Upper lobe of right lung (tissue), 1 donor: Measurements from ENCODE around the gene GPRC5C. TPM values are rescaled to one million over a fixed set of nuclear protein-coding genes. Genes with fewer than 3 reads are reported as not detected.

ENCODE experiments used
- ATAC-seq: fragments of 200-7000 bp; cut with Tn5 transposase; one replicate; pipeline ENCODE4 v1.9.1; 2020; ENCODE audit warnings: mild to moderate bottlenecking, moderate library complexity
- DNase-seq: peaks from one replicate; pipeline ENCODE4 v3.0.0-alpha.2; 2020
- H3K27ac ChIP-seq: fragments of 200-600 bp; one replicate; pipeline ENCODE4 v1.8.0; 2022
- H3K27me3 ChIP-seq: fragments of 200-600 bp; one replicate; pipeline ENCODE4 v1.8.0; 2022; ENCODE audit warnings: mild to moderate bottlenecking
- H3K36me3 ChIP-seq: fragments of 200-600 bp; one replicate; pipeline ENCODE4 v1.8.0; 2022
- H3K4me1 ChIP-seq: fragments of 200-600 bp; one replicate; pipeline ENCODE4 v1.8.0; 2022
- H3K4me3 ChIP-seq: fragments of 200-600 bp; one replicate; pipeline ENCODE4 v1.8.0; 2022; ENCODE audit warnings: mild to moderate bottlenecking
- H3K9me3 ChIP-seq: fragments of 200-600 bp; one replicate; pipeline ENCODE4 v1.8.0; 2022
- intact Hi-C: fragments of 100-400 bp; cut with DNase I; formaldehyde crosslinking; loops from one replicate; pipeline ENCODE4 v1.11.0; 2022
- total RNA-seq: library from RNA; stranded (reverse); fragmentation: NEBNext Ultra II Directional; extraction: Animal tissue kit (Norgen Biotek cat#: 25700); gene quantifications from one replicate; pipeline ENCODE4 v1.2.1, GENCODE V29; 2021
- TF ChIP-seq, protein P1 (sequence below): fragments of 200-600 bp; IDR thresholded peaks from one replicate; pipeline ENCODE4 v1.8.0; 2022; ENCODE audit warnings: antibody characterized with exemption
- donor health status: DM: no; HTN: yes; CAD: no; lungs with severe emphysema.

Gene GPRC5C
- total RNA-seq, 1 donor from 2014 or later: 48.6 TPM

DNA sequence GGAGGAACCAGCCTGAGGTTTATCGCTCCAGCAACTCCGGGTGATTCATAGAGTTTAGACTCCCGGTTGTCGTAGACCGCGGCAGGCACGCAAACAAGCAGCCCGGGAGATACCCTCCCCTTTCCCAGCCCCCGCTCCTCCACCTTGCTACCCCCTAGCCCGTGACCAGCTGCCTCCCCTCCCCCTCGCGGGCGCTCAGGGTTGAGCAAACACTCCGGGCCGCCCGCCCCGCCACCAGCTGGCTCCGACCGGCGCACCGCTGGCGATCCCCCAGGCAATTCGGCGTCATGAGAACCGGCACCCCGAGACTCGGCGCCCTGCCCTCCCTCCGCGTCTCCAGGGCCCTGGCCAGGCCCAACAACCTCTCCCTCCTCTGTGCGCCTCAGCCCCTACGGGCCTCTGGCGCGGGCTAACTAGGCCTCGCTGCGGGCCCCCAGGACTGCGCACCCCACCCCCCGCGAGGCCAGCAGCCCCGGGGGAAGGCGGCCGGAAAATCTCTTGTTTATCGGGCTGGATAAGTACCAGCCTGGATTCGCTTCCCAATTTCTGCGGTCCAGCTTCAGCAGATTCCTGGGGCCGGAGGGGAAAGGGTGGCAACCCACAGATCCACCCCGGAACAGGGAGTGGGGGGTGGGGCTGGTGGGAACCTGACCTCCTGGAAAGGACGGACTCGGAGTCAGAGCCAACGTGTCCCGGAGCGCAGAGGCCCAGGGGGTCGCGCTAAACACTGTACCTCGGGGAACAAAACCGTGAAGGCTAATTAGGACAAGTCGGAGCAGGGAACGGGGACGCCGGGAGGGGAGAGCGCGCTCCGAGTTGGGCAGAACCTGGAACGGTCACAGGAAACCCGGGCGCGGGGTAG lies 951 bp upstream of the GPRC5C start:
- Histone ChIP-seq H3K4me3 (peak overlapping the region; percentile 65), H3K9me3 (no peaks in the 10 kb centered on the region), H3K36me3 (no peaks in the 10 kb centered on the region), H3K27ac (peak overlapping the region; percentile 95), H3K27me3 (peaks cover 23% of the 10 kb centered on the region), H3K4me1 (peaks cover 17% of the 10 kb centered on the region)
- DNase-seq: peak; percentile 96
- peak; percentile 77 for ATAC-seq
- intact Hi-C loops: no loop called here
- TF ChIP-seq, protein P1, sequence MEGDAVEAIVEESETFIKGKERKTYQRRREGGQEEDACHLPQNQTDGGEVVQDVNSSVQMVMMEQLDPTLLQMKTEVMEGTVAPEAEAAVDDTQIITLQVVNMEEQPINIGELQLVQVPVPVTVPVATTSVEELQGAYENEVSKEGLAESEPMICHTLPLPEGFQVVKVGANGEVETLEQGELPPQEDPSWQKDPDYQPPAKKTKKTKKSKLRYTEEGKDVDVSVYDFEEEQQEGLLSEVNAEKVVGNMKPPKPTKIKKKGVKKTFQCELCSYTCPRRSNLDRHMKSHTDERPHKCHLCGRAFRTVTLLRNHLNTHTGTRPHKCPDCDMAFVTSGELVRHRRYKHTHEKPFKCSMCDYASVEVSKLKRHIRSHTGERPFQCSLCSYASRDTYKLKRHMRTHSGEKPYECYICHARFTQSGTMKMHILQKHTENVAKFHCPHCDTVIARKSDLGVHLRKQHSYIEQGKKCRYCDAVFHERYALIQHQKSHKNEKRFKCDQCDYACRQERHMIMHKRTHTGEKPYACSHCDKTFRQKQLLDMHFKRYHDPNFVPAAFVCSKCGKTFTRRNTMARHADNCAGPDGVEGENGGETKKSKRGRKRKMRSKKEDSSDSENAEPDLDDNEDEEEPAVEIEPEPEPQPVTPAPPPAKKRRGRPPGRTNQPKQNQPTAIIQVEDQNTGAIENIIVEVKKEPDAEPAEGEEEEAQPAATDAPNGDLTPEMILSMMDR: no peak

DNA sequence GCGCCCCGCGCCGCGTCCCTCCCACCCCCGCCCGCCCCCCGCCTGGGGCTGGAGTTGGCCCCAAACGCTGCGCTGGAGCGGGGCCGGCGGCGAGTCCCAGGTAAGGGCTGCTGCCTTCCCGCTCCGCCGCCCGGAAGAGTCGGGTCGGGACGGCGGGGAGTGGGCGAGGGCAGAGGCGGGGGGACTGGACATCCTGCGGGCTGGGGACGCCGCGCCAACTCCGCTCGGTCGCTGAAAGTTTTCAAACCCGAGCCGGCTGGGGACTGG lies 469 bp downstream of the GPRC5C start:
- Histone ChIP-seq H3K4me1 (peaks cover 17% of the 10 kb centered on the region), H3K27ac (peak overlapping the region; percentile 95), H3K9me3 (no peaks in the 10 kb centered on the region), H3K36me3 (no peaks in the 10 kb centered on the region), H3K27me3 (peaks cover 23% of the 10 kb centered on the region), H3K4me3 (peak overlapping the region; percentile 65)
- DNase-seq (no peak), ATAC-seq (no peak)
- TF ChIP-seq, protein P1: no peak
- intact Hi-C loops: no loop called here

DNA sequence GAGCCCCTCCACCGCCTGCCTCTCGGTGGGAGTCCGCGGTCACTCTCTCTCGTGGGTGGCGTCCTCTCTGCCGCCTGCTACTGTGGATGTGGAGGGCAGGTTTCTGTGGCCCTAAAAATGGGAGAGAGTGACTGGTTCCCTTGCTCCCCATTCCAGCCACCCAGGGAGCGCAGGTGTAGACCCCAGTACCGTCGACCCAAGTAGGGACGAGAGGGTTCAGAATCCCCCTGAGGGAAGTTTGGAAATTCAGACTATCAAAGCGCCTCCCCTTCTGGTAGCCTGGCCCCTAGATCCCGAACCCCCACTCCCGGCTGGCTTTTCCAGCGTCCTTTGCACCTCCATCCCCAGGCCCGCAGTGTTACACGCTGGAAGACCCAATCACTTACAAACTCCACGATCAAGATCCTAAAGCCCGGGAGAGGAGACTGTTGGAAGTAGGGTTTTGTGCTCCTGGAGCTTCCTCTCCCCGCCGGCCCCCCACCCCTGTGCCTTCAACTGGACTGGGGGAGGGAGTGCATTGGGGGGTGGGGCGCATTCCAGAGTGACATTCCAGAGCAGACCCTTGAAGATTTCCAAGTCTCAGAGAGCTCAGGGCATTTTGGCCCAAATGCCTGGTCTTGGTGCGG lies 991 bp downstream of the GPRC5C start:
- no peak for ATAC-seq
- Histone ChIP-seq H3K4me3 (peak overlapping the region; percentile 65), H3K36me3 (no peaks in the 10 kb centered on the region), H3K27ac (peak overlapping the region; percentile 95), H3K9me3 (no peaks in the 10 kb centered on the region), H3K4me1 (peaks cover 13% of the 10 kb centered on the region), H3K27me3 (peaks cover 23% of the 10 kb centered on the region)
- TF ChIP-seq, protein P1: no peak
- intact Hi-C loops: no loop called here
- DNase-seq: no peak

DNA sequence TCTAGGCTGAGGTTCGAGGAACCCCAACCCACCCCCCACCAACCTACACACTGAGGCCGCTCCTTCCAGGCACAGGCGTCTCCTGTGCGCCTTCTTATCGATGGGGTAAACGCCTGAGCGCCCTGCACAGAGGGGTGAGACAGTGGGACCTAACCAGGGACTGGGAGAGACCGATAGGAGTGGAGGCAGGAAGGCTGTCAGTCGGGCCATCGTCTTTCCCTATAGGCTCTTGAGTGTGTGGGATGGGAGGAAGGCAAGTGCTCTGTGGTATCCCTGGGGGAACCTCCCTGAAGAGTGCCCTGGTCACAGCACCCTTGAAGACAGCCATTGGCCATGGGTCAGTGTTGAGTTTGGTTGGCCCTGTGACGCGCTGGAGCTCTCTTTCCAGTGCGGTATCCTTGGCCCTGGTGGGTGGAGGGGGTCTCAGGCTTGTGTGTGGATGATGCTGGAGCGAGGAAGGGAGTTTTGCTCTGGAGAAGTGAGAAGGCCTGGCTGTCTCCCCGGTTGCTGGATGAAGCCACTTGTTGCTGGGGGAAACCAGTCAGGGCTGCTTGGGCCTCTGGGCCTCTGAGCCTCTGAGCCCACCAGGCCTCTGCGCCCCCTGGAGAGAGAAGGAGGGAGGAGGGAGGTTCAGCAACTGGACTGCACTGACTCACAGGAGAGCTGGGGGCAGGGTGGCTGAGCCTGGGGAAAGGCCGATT lies 1.7 kb downstream of the GPRC5C start:
- H3K4me3 ChIP-seq: peak overlapping the region; percentile 65
- peaks cover 9% of the 10 kb centered on the region for H3K4me1 ChIP-seq
- no peak for ATAC-seq

DNA sequence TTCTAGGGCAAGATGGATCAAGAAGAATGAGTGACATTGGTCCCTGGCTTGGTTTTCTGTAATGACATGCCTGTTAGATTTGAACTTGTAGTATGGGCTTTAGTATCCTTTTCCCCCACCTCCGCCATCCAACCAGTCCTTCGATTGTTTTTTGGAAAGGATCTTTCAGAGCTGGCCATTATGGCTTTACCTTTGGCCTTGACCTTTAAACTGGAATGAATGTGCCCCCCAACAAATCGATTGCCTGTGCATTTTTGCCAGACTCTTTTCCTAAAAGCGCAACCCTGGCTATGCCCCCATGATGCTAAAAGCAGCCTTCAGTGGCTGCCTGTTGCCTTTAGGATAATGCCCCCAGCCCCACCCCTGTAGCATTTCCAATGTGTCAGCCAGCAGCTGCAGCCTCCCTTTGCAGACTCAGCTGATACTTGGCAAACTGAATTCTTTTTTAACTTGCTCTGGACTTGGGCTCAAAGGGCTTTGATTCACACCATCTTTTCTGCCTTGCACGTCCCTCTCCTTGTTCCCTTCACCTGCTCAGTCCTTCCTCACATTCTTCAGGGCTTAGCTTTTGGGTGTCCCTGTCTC lies 4.0 kb downstream of the GPRC5C start:
- no peak for ATAC-seq

More for the DNA sequence above, 1.7 kb downstream of the GPRC5C start:
- Histone ChIP-seq H3K27ac (peak overlapping the region; percentile 95), H3K9me3 (no peaks in the 10 kb centered on the region), H3K36me3 (no peaks in the 10 kb centered on the region), H3K27me3 (peaks cover 23% of the 10 kb centered on the region)
- TF ChIP-seq, protein P1: no peak
- DNase-seq: no peak
- intact Hi-C loops: no loop called here

More for the DNA sequence above, 4.0 kb downstream of the GPRC5C start:
- no peak overlapping the region for H3K4me3 ChIP-seq
- peaks cover 19% of the 10 kb centered on the region for H3K27me3 ChIP-seq
- peaks cover 5% of the 10 kb centered on the region for H3K36me3 ChIP-seq
- H3K27ac ChIP-seq: no peak overlapping the region
- DNase-seq: no peak
- intact Hi-C loops: no loop called here
- peaks cover 8% of the 10 kb centered on the region for H3K4me1 ChIP-seq
- TF ChIP-seq, protein P1: no peak
- no peaks in the 10 kb centered on the region for H3K9me3 ChIP-seq
